ENCODE measurements around the gene HNRNPH3. TPM values are rescaled to one million over a fixed set of nuclear protein-coding genes. Genes with fewer than 3 reads are reported as not detected.

The HNRNPH3 gene
- polyA plus RNA-seq, 2 of the 4 experiments (the other 2 are of a cell fraction): 210 to 354 TPM

- 22% methylated on average over 29 of the region's 29 CpGs for WGBS (ENCODE audit: missing lambda C conversion rate)
- Histone ChIP-seq H3K4me3 (peak overlapping the region; percentile 97), H3K4me1 (peaks cover 41% of the 10 kb centered on the region), H3K9me3 (no peaks in the 10 kb centered on the region), H3K4me2 (peak overlapping the region; percentile 92), H3K27ac (peak overlapping the region; percentile 99)
- ChIA-PET CTCF (interaction anchor here (0.6 to 1.7 kb wide), 5 partner anchors 15 to 175 kb away, joined by 3 to 4 read pairs (median 3); partner anchors contain the start of gene ATOH7), POLR2A (interaction anchor here (1.0 to 2.1 kb wide), 8 partner anchors 8 to 493 kb away, joined by 3 to 22 read pairs (median 8); partner anchors contain the start of gene DNAJC12)
- TF ChIP-seq TP53 (CRISPR knock-in tag; IDR thresholded peaks at IDR 0.05): no peak
- TF ChIP-seq NR3C1 (IDR thresholded peaks at IDR 0.05): no peak
- TF ChIP-seq, protein P1, sequence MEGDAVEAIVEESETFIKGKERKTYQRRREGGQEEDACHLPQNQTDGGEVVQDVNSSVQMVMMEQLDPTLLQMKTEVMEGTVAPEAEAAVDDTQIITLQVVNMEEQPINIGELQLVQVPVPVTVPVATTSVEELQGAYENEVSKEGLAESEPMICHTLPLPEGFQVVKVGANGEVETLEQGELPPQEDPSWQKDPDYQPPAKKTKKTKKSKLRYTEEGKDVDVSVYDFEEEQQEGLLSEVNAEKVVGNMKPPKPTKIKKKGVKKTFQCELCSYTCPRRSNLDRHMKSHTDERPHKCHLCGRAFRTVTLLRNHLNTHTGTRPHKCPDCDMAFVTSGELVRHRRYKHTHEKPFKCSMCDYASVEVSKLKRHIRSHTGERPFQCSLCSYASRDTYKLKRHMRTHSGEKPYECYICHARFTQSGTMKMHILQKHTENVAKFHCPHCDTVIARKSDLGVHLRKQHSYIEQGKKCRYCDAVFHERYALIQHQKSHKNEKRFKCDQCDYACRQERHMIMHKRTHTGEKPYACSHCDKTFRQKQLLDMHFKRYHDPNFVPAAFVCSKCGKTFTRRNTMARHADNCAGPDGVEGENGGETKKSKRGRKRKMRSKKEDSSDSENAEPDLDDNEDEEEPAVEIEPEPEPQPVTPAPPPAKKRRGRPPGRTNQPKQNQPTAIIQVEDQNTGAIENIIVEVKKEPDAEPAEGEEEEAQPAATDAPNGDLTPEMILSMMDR (IDR thresholded peaks at IDR 0.05): no peak
- no peak for TF ChIP-seq EP300 (IDR thresholded peaks at IDR 0.05)
- no peak for TF ChIP-seq RNF2 (IDR thresholded peaks at IDR 0.05; ENCODE audit: borderline replicate concordance, low read depth)
- TF ChIP-seq ESRRA (IDR thresholded peaks at IDR 0.05; ENCODE audit: borderline replicate concordance, low read length): no peak
- no peak for TF ChIP-seq E2F6 (IDR thresholded peaks at IDR 0.05; ENCODE audit: borderline replicate concordance, low read depth)
- no peak for TF ChIP-seq SMC3 (IDR thresholded peaks at IDR 0.05)
- TF ChIP-seq HDAC2 (IDR thresholded peaks at IDR 0.05): no peak
- TF ChIP-seq MAFK (IDR thresholded peaks at IDR 0.05; ENCODE audit: partially characterized antibody): no peak
- TF ChIP-seq KDM5A (IDR thresholded peaks at IDR 0.05): no peak
- no peak for TF ChIP-seq NPAS2 (CRISPR knock-in tag; IDR thresholded peaks at IDR 0.05; ENCODE audit: borderline replicate concordance)
- no peak for TF ChIP-seq PHF8 (IDR thresholded peaks at IDR 0.05; ENCODE audit: borderline replicate concordance, low read depth)
- no peak for TF ChIP-seq CHD4 (IDR thresholded peaks at IDR 0.05; ENCODE audit: borderline replicate concordance)
- no peak for FAIRE-seq
- no peak for ATAC-seq
- DNase-seq (ENCODE audit: low read depth in 1 of 2, low spot score in 1 of 2): peak in 1 of 2 experiments; percentile 24
Measured at GRCh38 chr10:68330852-68331454, 911 bp upstream of the HNRNPH3 start.

- peak; percentile 48 to 82 for DNase-seq (ENCODE audit: low read depth in 1 of 2, low spot score in 1 of 2)
- ChIA-PET CTCF (interaction anchor here (0.6 to 2.6 kb wide), 9 partner anchors 15 to 568 kb away, joined by 3 to 11 read pairs (median 3); no protein-coding TSS in a partner anchor), POLR2A (interaction anchor here (0.5 to 2.1 kb wide), 25 partner anchors 9 to 712 kb away, joined by 3 to 22 read pairs (median 4); partner anchors contain the start of genes ATOH7, DNAJC12, HERC4 and RUFY2)
- FAIRE-seq: no peak
- H3K27ac ChIP-seq: peak within 1 kb of the TSS; percentile 99
- ATAC-seq: peak; percentile 57 to 64
- H3K4me1 ChIP-seq: peaks cover 54% of the 10 kb centered on the region
- 1% methylated on average over 46 of the region's 51 CpGs for WGBS (ENCODE audit: missing lambda C conversion rate)
- H3K4me3 ChIP-seq: peak within 1 kb of the TSS; percentile 97
- peak within 1 kb of the TSS; percentile 93 for H3K4me2 ChIP-seq
- no peaks in the 10 kb centered on the region for H3K9me3 ChIP-seq
- no peak for TF ChIP-seq NR3C1 (IDR thresholded peaks at IDR 0.05)
- TF ChIP-seq HEYL (CRISPR knock-in tag; IDR thresholded peaks at IDR 0.05): no peak
- TF ChIP-seq RFX5 (IDR thresholded peaks at IDR 0.05): no peak
- no peak for TF ChIP-seq ESRRA (IDR thresholded peaks at IDR 0.05; ENCODE audit: borderline replicate concordance, low read length)
- TF ChIP-seq GATA3 (IDR thresholded peaks at IDR 0.05; ENCODE audit: borderline replicate concordance): no peak
- TF ChIP-seq CEBPB (IDR thresholded peaks at IDR 0.05): no peak
- peak; percentile 61; the same call in 1 of the 2 replicates for TF ChIP-seq RARB (CRISPR knock-in tag; IDR thresholded peaks at IDR 0.05)
- TF ChIP-seq, protein P2, sequence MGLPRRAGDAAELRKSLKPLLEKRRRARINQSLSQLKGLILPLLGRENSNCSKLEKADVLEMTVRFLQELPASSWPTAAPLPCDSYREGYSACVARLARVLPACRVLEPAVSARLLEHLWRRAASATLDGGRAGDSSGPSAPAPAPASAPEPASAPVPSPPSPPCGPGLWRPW (IDR thresholded peaks at IDR 0.05): no peak
- no peak for TF ChIP-seq JUNB (IDR thresholded peaks at IDR 0.05)
- TF ChIP-seq ZNF302 (CRISPR knock-in tag; IDR thresholded peaks at IDR 0.05): no peak
- TF ChIP-seq, protein P3, sequence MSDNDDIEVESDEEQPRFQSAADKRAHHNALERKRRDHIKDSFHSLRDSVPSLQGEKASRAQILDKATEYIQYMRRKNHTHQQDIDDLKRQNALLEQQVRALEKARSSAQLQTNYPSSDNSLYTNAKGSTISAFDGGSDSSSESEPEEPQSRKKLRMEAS (IDR thresholded peaks at IDR 0.05): peak; percentile 49
- TF ChIP-seq, protein P4, sequence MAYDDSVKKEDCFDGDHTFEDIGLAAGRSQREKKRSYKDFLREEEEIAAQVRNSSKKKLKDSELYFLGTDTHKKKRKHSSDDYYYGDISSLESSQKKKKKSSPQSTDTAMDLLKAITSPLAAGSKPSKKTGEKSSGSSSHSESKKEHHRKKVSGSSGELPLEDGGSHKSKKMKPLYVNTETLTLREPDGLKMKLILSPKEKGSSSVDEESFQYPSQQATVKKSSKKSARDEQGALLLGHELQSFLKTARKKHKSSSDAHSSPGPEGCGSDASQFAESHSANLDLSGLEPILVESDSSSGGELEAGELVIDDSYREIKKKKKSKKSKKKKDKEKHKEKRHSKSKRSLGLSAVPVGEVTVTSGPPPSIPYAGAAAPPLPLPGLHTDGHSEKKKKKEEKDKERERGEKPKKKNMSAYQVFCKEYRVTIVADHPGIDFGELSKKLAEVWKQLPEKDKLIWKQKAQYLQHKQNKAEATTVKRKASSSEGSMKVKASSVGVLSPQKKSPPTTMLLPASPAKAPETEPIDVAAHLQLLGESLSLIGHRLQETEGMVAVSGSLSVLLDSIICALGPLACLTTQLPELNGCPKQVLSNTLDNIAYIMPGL (CRISPR knock-in tag; IDR thresholded peaks at IDR 0.05; ENCODE audit: borderline replicate concordance): peak; percentile 69; the same call in 1 of the 2 replicates
- peak; percentile 73 for TF ChIP-seq POLR2A (IDR thresholded peaks at IDR 0.05; ENCODE audit: low read length)
- peak; percentile 41; the same call in 1 of the 2 replicates for TF ChIP-seq KDM5A (IDR thresholded peaks at IDR 0.05)
- peak in 1 of 2 experiments; percentile 17; a peak in 2 of 5 replicates for TF ChIP-seq JUN (IDR thresholded peaks at IDR 0.05)
- peak; percentile 37; the same call in 1 of the 3 replicates for TF ChIP-seq SMC3 (IDR thresholded peaks at IDR 0.05)
- TF ChIP-seq FOSB (CRISPR knock-in tag; IDR thresholded peaks at IDR 0.05): peak; percentile 87
- no peak for TF ChIP-seq FOSL2 (IDR thresholded peaks at IDR 0.05)
- peak; percentile 15; the same call in 1 of the 2 replicates for TF ChIP-seq FOSL2 (CRISPR knock-in tag; IDR thresholded peaks at IDR 0.05)
- no peak for TF ChIP-seq CHD2 (IDR thresholded peaks at IDR 0.05; ENCODE audit: low read length, partially characterized antibody)
Measured at GRCh38 chr10:68332259-68333057, 594 bp downstream of the HNRNPH3 start, which contains the start of gene PBLD. TSS of gene PBLD (minus strand) at chr10:68332928. CDS start at chr10:68306844, 26,084 bp downstream.

All from A549 (cell line).